GM12874 (cell line): ENCODE results near the gene TSSK6.

Source experiments
- CTCF ChIP-seq: IDR thresholded peaks from 2 replicates; pipeline ENCODE4 v1.5.1; 2011; ENCODE audit warnings: low read depth, mild to moderate bottlenecking, control low read depth, low read length, moderate library complexity; ENCODE audit not compliant: insufficient read depth

Gene TSSK6

GRCh38 chr19:19505669-19506326 lies 9.6 kb downstream of the TSSK6 start:
- TF ChIP-seq CTCF = no peak

DNA sequence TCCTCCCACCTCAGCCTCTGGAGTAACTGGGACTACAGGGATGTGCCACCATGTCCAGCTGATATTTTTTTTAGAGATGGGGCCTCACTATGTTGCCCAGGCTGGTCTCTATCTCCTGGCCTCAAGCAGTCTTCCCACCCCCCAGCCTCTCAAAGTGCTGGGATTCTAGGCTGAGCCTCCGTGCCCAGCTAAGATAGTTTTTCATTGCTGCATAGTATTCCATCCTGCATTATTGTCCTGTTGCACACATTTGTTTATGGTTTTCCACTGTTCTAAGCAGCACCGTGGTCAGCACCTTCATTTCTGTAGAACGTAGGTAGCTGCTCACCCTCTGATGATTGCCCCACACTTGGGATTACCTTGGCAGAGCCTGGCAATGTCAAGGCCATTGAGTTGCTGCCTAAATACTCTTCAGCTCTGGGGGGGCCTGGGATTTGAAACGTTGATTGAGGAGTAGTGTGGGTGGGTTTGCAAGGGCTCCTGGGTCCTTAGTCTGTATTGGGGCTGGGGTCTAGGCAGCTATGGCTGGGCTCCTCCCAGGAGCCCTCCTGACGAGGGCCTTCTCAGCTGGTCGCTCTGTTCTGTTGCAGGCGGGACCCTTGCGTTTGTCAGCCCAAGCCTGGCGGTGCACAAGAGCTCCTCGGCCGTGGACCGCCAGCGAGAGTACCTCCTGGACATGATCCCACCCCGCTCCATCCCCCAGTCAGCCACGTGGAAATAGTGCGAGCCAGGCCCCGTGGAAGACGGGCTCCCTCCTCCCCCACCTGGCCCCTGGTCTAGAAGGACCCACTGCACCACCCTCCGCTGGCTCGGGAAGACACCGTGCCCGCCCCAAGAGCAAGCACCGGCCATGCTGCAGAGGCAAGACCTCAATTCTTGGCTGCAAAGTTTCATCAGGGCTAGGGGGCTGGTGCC lies 10.3 kb downstream of the TSSK6 start:
- no peak for TF ChIP-seq CTCF

GRCh38 chr19:19502808-19503602 lies 12.3 kb downstream of the TSSK6 start:
- TF ChIP-seq CTCF = no peak

DNA sequence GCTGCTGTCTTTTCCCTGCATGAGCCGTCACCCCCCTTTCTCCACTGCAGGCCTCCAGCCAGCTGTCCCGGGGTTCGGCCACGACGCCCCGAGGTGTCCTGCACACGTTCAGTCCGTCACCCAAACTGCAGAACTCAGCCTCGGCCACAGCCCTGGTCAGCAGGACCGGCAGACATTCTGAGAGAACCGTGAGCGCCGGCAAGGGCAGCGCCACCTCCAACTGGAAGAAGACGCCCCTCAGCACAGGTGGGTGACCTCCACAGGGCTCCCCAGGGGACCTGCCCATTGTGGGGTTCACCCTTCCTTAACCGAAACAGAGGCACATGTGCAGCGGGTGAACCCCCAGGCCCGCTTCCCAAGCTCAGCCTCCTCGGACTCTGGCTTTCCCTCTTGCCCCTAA lies 13.1 kb downstream of the TSSK6 start:
- no peak for TF ChIP-seq CTCF

DNA sequence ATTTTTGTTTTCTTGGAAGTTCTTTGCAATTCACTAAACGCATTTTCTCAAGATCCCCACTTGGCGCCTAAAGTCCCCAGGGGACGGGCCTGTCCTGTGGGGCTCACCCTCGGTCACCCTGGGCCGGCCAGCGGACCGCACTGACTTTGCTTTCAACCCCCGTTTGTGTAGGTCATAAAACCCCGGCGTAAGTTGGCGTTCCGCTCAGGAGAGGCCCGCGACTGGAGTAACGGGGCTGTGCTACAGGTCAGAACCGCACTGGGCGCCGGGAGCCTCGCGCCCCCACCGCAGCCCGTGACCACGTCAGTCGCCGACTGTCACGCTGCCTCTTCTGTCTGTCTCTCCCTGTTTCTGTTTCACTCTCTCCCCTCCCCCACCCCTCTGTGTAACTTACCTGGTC lies 13.6 kb downstream of the TSSK6 start:
- no peak for TF ChIP-seq CTCF

DNA sequence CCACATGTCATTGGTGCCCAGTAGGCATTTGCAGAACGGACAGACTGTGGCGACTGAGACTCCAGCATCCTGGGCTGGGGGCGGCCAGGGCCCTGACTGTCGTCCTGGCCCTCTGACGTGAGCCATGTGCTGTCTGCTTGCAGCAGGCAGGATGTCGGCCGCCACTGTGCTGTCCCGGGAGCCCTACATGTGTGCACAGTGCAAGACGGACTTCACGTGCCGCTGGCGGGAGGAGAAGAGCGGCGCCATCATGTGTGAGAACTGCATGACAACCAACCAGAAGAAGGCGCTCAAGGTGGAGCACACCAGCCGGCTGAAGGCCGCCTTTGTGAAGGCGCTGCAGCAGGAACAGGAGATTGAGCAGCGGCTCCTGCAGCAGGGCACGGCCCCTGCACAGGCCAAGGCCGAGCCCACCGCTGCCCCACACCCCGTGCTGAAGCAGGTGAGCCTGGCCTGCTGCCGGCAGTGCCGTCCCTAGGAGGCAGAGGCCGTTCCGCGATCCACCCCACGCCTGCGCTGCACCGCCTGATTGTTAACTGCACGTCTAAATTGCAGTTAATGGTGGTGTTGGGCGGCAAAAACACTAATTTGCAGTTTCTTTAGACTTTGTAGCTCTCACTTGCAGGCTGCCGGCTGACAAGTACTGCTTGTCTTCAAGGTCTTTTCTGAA lies 14.2 kb downstream of the TSSK6 start:
- TF ChIP-seq CTCF = no peak
